Fibroblast of mammary gland (primary cell): ENCODE measurements around the gene LRP1.

ENCODE experiments used
- DNase-seq: peaks from one replicate; pipeline ENCODE4 v3.0.0-alpha.2; 2010; ENCODE audit warnings: low read depth
- H3K4me3 ChIP-seq: 2 replicates; pipeline ENCODE4 v1.5.1; 2011; ENCODE audit warnings: low read depth, mild to moderate bottlenecking, low read length, moderate library complexity; ENCODE audit not compliant: control insufficient read depth
- CTCF ChIP-seq: conservative IDR thresholded peaks from 2 replicates; pipeline ENCODE4 v1.5.1; 2011; ENCODE audit warnings: low read depth, low read length, inconsistent platforms; ENCODE audit not compliant: control insufficient read depth, insufficient read depth

Gene LRP1

GRCh38 chr12:57258977-57259970 lies 131.0 kb downstream of the LRP1 start:
- TF ChIP-seq CTCF = no peak
- DNase-seq = no peak
- no peak overlapping the region for H3K4me3 ChIP-seq

GRCh38 chr12:57260366-57260765 lies 132.1 kb downstream of the LRP1 start:
- TF ChIP-seq CTCF = no peak

GRCh38 chr12:57261428-57261865 lies 133.2 kb downstream of the LRP1 start:
- TF ChIP-seq CTCF = no peak
- H3K4me3 ChIP-seq = no peak overlapping the region
- no peak for DNase-seq

More at GRCh38 chr12:57260366-57260765, 132.1 kb downstream of the LRP1 start:
- no peak for DNase-seq
- no peak overlapping the region for H3K4me3 ChIP-seq

GRCh38 chr12:57262126-57262822 lies 134.0 kb downstream of the LRP1 start:
- H3K4me3 ChIP-seq = no peak overlapping the region
- DNase-seq = no peak
- TF ChIP-seq CTCF = no peak
